GM18526 (cell line): ENCODE data around the gene SHISA4.

Experiments used
- POLR2A ChIP-seq: IDR thresholded peaks from 3 replicates; pipeline ENCODE4 v1.6.1; 2011; ENCODE audit not compliant: insufficient read length; ENCODE audit errors: extremely low read depth

The SHISA4 gene, protein sequence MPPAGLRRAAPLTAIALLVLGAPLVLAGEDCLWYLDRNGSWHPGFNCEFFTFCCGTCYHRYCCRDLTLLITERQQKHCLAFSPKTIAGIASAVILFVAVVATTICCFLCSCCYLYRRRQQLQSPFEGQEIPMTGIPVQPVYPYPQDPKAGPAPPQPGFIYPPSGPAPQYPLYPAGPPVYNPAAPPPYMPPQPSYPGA

GRCh38 chr1:201888282-201889089, at the start of gene SHISA4:
TSS of gene SHISA4 (plus strand) at chr1:201888898. CDS start at chr1:201888995, 97 bp downstream.
- no peak for TF ChIP-seq POLR2A

GRCh38 chr1:201840055-201840454, 48.6 kb upstream of the SHISA4 start:
- no peak for TF ChIP-seq POLR2A

DNA sequence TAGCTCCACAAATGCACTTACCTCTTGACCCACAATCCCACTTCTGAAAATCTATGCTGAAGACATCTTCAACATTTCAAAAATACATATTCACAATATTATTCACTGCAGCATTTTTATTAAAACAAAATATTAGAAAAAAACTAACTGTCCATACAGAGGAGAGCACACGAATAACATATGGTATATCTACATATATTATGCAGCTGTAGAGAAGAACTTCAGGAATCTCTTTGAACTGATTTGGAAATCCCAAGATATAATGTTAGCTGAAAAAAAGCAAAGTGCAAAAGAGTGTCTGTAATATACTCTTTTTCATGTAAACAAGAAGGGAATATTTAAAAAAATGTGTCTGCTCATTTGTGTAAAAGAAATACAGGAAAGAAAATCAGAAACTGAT, 48.2 kb upstream of the SHISA4 start:
- TF ChIP-seq POLR2A: no peak

DNA sequence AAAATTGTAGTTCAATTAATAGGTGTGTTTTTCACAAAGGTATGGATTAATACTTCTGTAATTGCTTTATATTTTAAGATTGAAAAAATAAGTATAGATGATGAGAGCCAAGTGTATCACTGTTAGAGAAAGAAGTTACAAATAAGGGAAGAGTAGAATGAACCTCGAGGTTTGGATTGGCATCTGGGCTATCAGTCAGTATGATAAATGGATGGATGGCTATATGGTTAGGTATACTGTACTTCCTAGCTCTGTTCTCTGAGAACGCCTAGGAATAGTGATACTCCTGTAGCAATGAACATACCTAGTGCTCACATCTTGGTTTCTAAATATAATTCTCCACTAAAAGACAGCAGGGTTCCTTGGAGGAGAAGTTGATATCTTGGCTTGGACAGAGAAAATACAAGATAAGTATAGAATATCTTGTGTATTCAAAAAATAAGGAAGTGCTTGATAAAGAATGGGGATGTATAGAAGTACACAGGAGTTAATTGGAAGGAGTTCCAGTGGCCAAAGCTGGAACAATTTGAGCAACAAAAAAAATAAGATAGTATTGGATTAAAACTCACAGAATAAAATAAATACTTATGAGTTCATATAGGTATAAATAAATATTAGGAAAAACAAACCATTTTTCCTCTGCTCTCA, 47.3 kb upstream of the SHISA4 start:
- no peak for TF ChIP-seq POLR2A

- TF ChIP-seq POLR2A: no peak
Measured at GRCh38 chr1:201842472-201843027, 46.1 kb upstream of the SHISA4 start.

- TF ChIP-seq POLR2A: no peak
Measured at GRCh38 chr1:201845331-201846083, 43.2 kb upstream of the SHISA4 start.

GRCh38 chr1:201847150-201847549, 41.5 kb upstream of the SHISA4 start:
- TF ChIP-seq POLR2A: no peak

DNA sequence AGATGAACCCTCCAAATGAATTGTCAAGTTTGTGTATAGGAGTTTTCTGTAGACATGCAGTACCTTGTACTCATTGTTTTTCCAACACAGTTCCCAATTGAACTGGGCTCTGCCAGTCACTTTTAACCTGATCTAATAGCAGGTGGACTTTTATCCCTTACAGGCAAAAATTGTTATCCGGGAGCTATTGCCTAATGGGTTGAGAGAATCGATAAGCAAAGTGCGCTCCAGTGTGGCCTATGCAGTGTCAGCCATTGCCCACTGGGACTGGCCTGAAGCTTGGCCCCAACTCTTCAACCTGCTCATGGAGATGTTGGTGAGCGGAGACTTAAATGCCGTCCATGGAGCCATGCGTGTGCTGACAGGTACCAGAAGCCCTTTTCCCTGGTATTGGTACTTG, 40.5 kb upstream of the SHISA4 start:
- no peak for TF ChIP-seq POLR2A

- no peak for TF ChIP-seq POLR2A
Measured at GRCh38 chr1:201849372-201850052, 39.2 kb upstream of the SHISA4 start.

DNA sequence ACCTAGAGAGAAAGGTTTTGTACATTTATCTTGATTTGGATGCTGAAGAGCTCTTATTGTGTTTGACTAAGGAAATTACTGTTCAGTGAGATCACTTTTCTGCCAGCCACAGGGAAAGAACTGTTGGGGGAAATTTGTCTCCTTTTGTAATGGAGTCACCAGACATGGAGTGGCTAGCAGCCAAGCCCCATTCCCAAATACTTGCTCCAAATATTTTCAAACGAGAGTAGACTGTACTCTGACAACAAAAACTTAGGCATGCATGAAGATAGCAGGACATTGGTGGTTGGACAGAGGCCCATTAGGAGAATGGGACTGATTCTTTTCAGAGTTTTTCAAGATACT, 38.7 kb upstream of the SHISA4 start:
- no peak for TF ChIP-seq POLR2A

DNA sequence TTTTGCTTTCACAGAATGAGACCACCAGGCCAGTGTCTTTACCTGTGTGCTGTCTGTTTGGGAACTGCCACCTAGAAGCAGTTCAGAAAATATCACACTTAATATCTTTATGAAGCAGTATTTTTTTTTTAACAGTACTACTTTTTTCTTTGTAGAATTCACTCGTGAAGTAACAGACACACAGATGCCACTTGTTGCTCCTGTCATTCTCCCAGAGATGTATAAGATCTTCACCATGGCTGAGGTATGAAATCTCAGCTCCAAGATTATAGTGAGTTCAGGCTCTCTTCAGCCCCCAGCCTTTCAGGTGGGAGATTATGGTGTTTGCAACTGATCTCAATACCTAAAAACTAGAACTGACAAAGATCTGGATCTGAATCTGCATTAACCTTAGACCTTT, 36.7 kb upstream of the SHISA4 start:
- no peak for TF ChIP-seq POLR2A

- TF ChIP-seq POLR2A: no peak
Measured at GRCh38 chr1:201859424-201859823, 29.3 kb upstream of the SHISA4 start.

GRCh38 chr1:201861448-201861847, 27.2 kb upstream of the SHISA4 start:
- no peak for TF ChIP-seq POLR2A

DNA sequence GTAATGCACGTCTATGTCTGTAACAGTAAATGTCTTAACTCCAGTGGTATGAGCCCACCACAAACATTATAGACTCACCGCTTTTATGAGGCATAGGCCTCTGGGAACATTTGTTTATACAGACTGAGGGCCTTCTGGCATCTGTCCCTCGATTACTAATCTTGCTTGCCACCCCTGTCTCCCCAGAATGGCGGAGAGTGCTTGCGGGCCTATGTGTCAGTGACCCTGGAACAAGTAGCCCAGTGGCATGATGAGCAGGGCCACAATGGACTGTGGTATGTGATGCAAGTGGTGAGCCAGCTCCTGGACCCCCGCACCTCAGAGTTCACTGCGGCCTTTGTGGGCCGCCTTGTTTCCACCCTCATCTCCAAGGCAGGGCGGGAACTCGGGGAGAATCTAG, 18.3 kb upstream of the SHISA4 start:
- TF ChIP-seq POLR2A: no peak

DNA sequence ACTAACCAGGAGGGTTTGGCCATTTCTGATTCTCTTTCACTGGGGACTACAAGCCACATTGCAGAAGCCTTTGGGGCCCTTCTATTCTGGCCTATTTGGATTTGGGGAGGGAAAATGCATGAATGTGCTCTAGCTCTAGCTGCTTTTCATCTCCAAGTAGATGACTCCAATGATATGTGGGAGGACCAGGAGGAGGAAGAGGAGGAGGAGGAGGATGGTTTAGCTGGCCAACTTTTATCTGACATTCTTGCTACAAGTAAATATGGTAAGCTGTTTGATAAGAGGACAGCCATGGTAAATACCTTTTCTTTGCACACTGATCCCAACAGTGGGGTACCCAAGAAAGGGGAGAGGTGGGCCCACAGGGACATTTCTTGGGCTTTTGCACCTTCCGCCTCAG, 14.0 kb upstream of the SHISA4 start:
- TF ChIP-seq POLR2A: no peak
